H1 (cell line): Measurements from ENCODE around the gene TAGLN2. TPM values are rescaled to one million over a fixed set of nuclear protein-coding genes. Genes with fewer than 3 reads are reported as not detected.

Experiments used
- CTCF ChIA-PET: fragments of 300-600 bp; sonication (Branson Sonifier 250); formaldehyde crosslinking; loops from one replicate; lab custom pipeline; 2021; ENCODE audit not compliant: partially characterized antibody; lab: Charles Lee
- POLR2A ChIA-PET: fragments of 300-600 bp; sonication (Branson Sonifier 250); formaldehyde crosslinking; loops from one replicate; lab custom pipeline; 2021; ENCODE audit warnings: inconsistent platforms; ENCODE audit not compliant: partially characterized antibody; lab: Charles Lee
- DNase-seq, 2 experiments: peaks; one replicate each; pipeline versions ENCODE4 v3.0.0 to v3.0.0-alpha.2; 2010 to 2022; ENCODE audit warnings: low spot score in 2 of 2, low read depth in 1 of 2, mixed read lengths in 1 of 2
- FAIRE-seq: peaks from 2 replicates; lab custom pipeline; 2011; peaks lifted over from hg19 to GRCh38; lab: Jason Lieb, UNC
- H2AFZ ChIP-seq: 2 replicates; pipeline ENCODE4 v1.8.1; 2012; ENCODE audit warnings: low read length, inconsistent platforms
- H2AK5ac ChIP-seq: 2 replicates; pipeline ENCODE4 v1.6.1; 2013; ENCODE audit warnings: low read depth, low read length
- H2BK120ac ChIP-seq: replicated peaks from 2 replicates; pipeline ENCODE3; 2013; ENCODE audit warnings: low read depth, low read length, inconsistent platforms
- H2BK12ac ChIP-seq: 2 replicates; pipeline ENCODE4 v1.6.1; 2013; ENCODE audit warnings: low read depth, low read length
- H2BK15ac ChIP-seq: 2 replicates; pipeline ENCODE4 v1.6.1; 2013; ENCODE audit warnings: low read length
- H2BK20ac ChIP-seq: 2 replicates; pipeline ENCODE4 v1.6.1; 2013; ENCODE audit warnings: low read length
- H2BK5ac ChIP-seq: 2 replicates; pipeline ENCODE4 v1.6.1; 2013; ENCODE audit warnings: low read depth, low read length
- H3K14ac ChIP-seq: 2 replicates; pipeline ENCODE4 v1.6.1; 2013; ENCODE audit warnings: inconsistent platforms; ENCODE audit not compliant: insufficient read length
- H3K18ac ChIP-seq: 2 replicates; pipeline ENCODE4 v1.6.1; 2013; ENCODE audit warnings: low read length; ENCODE audit errors: extremely low read depth
- H3K23ac ChIP-seq: 2 replicates; pipeline ENCODE4 v1.6.1; 2013; ENCODE audit warnings: inconsistent platforms; ENCODE audit not compliant: insufficient read length
- H3K23me2 ChIP-seq: 2 replicates; pipeline ENCODE4 v1.6.1; 2013; ENCODE audit warnings: low read depth, low read length
- H3K27ac ChIP-seq: 2 replicates; pipeline ENCODE4 v1.6.1; 2011; ENCODE audit warnings: low read depth, low read length, inconsistent platforms
- H3K27me3 ChIP-seq, 4 experiments: replicated peaks in 1 of 4; 1 replicate in 1 of 4; 2 replicates in 3 of 4; pipeline versions ENCODE4 v1.6.1 to v1.8.1; 2011 to 2013; ENCODE audit warnings: low read length in 3 of 4, mild to moderate bottlenecking in 3 of 4, inconsistent platforms in 2 of 4, mixed read lengths in 2 of 4, moderate library complexity in 1 of 4; ENCODE audit not compliant: control insufficient read depth in 3 of 4, insufficient read depth in 3 of 4; ENCODE audit errors: extremely low read depth in 1 of 4
- H3K36me3 ChIP-seq, 4 experiments: 2 replicates each; pipeline versions ENCODE4 v1.6.1 to v1.8.1; 2011 to 2013; ENCODE audit warnings: mild to moderate bottlenecking in 4 of 4, low read length in 3 of 4, moderate library complexity in 2 of 4, control low read depth in 1 of 4, inconsistent platforms in 1 of 4; ENCODE audit not compliant: insufficient read depth in 4 of 4, control insufficient read depth in 2 of 4
- H3K4ac ChIP-seq: replicated peaks from 2 replicates; pipeline ENCODE3; 2013; ENCODE audit warnings: low read length, low read depth, mixed read lengths, inconsistent platforms; ENCODE audit not compliant: insufficient read length
- H3K4me1 ChIP-seq, 4 experiments: replicated peaks in 1 of 4; 1 replicate in 1 of 4; 2 replicates in 3 of 4; pipeline versions ENCODE4 v1.6.1 to v1.8.1; 2011 to 2013; ENCODE audit warnings: low read length in 3 of 4, inconsistent platforms in 2 of 4, mixed read lengths in 1 of 4; ENCODE audit not compliant: insufficient read depth in 4 of 4, control insufficient read depth in 3 of 4
- H3K4me2 ChIP-seq, 2 experiments: 2 replicates each; pipeline versions ENCODE4 v1.6.1 to v1.8.1; 2011 to 2013; ENCODE audit warnings: low read depth in 2 of 2, low read length in 2 of 2, control low read depth in 1 of 2, inconsistent platforms in 1 of 2, mild to moderate bottlenecking in 1 of 2; ENCODE audit not compliant: insufficient read depth in 1 of 2
- H3K4me3 ChIP-seq, 4 experiments: fragments of 200-600, 300-600 bp in 1 of 4; sonication (generic), shearing (Covaris generic), sonication (Bioruptor Twin) in 1 of 4; 2 replicates each; pipeline versions ENCODE4 v1.5.1 to v1.8.1; 2011 to 2016; ENCODE audit warnings: low read length in 4 of 4, low read depth in 3 of 4, control low read depth in 2 of 4, inconsistent platforms in 2 of 4, mild to moderate bottlenecking in 2 of 4, mixed read lengths in 1 of 4, moderate library complexity in 1 of 4; ENCODE audit not compliant: insufficient read depth in 2 of 4; ENCODE audit errors: extremely low read depth in 1 of 4
- H3K56ac ChIP-seq: replicated peaks from 2 replicates; pipeline ENCODE3; 2013; ENCODE audit warnings: low read depth, mild to moderate bottlenecking, mixed read lengths, low read length, inconsistent platforms; ENCODE audit not compliant: insufficient read length
- H3K79me1 ChIP-seq: 2 replicates; pipeline ENCODE4 v1.6.1; 2013; ENCODE audit warnings: low read depth, low read length, control low read depth
- H3K79me2 ChIP-seq, 2 experiments: 2 replicates each; pipeline versions ENCODE4 v1.6.1 to v1.8.1; 2012 to 2013; ENCODE audit warnings: low read length in 2 of 2, mild to moderate bottlenecking in 2 of 2, inconsistent platforms in 1 of 2; ENCODE audit not compliant: insufficient read depth in 2 of 2, control insufficient read depth in 1 of 2
- H3K9ac ChIP-seq, 4 experiments: replicated peaks in 1 of 4; 1 replicate in 1 of 4; 2 replicates in 3 of 4; pipeline versions ENCODE4 v1.6.1 to v1.8.1; 2011 to 2013; ENCODE audit warnings: low read depth in 3 of 4, low read length in 3 of 4, control low read depth in 2 of 4, mild to moderate bottlenecking in 2 of 4, moderate library complexity in 2 of 4, inconsistent platforms in 1 of 4; ENCODE audit errors: extremely low read depth in 1 of 4
- H3K9me3 ChIP-seq, 2 experiments: 2 replicates each; pipeline versions ENCODE4 v1.6.1 to v1.8.1; 2012 to 2013; ENCODE audit warnings: mild to moderate bottlenecking in 2 of 2, moderate library complexity in 2 of 2, control low read depth in 1 of 2, inconsistent platforms in 1 of 2, low read depth in 1 of 2, low read length in 1 of 2, mixed read lengths in 1 of 2; ENCODE audit not compliant: insufficient read depth in 2 of 2
- H4K20me1 ChIP-seq, 2 experiments: replicated peaks in 1 of 2; 2 replicates each; pipeline versions ENCODE3 to v1.8.1; 2011 to 2013; ENCODE audit warnings: inconsistent platforms in 2 of 2, low read length in 2 of 2, mild to moderate bottlenecking in 1 of 2; ENCODE audit not compliant: insufficient read depth in 2 of 2, control insufficient read depth in 1 of 2
- H4K5ac ChIP-seq: 2 replicates; pipeline ENCODE4 v1.6.1; 2013; ENCODE audit warnings: low read length, low read depth, mixed read lengths, inconsistent platforms; ENCODE audit not compliant: insufficient read length
- H4K8ac ChIP-seq: 2 replicates; pipeline ENCODE4 v1.8.0; 2013; ENCODE audit warnings: mild to moderate bottlenecking, moderate library complexity, low read length, inconsistent platforms; ENCODE audit not compliant: insufficient read depth; ENCODE audit errors: extremely low read depth
- H4K91ac ChIP-seq: replicated peaks from 2 replicates; pipeline ENCODE3; 2013; ENCODE audit warnings: low read length, mixed read lengths, inconsistent platforms; ENCODE audit not compliant: insufficient read length
- KDM4A ChIP-seq: IDR thresholded peaks from one replicate; pipeline ENCODE4 v1.7.1; 2012; ENCODE audit warnings: low read depth, mild to moderate bottlenecking, moderate library complexity, low read length, inconsistent platforms; ENCODE audit not compliant: severe bottlenecking
- RXRA ChIP-seq: IDR thresholded peaks from 2 replicates; pipeline ENCODE4 v1.6.1; 2011; ENCODE audit warnings: low read depth, mild to moderate bottlenecking, low read length, moderate library complexity; ENCODE audit not compliant: insufficient read depth
- WGBS, 2 experiments: shearing (Covaris generic) in 1 of 2; methylation state at CpG; one replicate each; pipeline versions ENCODE4 v1.1.6 to v1.1.7; 2013 to 2015; ENCODE audit warnings: low lambda C conversion rate in 2 of 2, mixed read lengths in 2 of 2, inconsistent platforms in 1 of 2, low coverage in 1 of 2, missing lambda C conversion rate in 1 of 2; ENCODE audit not compliant: insufficient replicate concordance in 2 of 2, insufficient coverage in 1 of 2, insufficient read length in 1 of 2; ENCODE audit errors: extremely low coverage in 1 of 2, missing lambda C conversion rate in 1 of 2; 5-methylcytosine and 5-hydroxymethylcytosine counted together
- polyA plus RNA-seq, 7 experiments: library from polyadenylated mRNA; depleted of rRNA in 3 of 7; stranded (reverse) in 5 of 7; unstranded in 2 of 7; fragments of >200 nt in 5 of 7; fragments of 200-250 nt in 2 of 7; gene quantifications; 1 replicate in 5 of 7; 2 replicates in 1 of 7; 4 replicates in 1 of 7; pipeline versions ENCODE4 v1.2.1 to v1.2.3, GENCODE V29; 2011 to 2013; ENCODE audit warnings: missing spikeins in 2 of 7, mixed read lengths in 2 of 7
- total RNA-seq: library from RNA; stranded (reverse); fragmentation: NEBNext Ultra II Directional; extraction: Animal tissue kit (Norgen Biotek cat#: 25700); gene quantifications from 2 replicates; pipeline ENCODE4 v1.2.1, GENCODE V29; 2021

The TAGLN2 gene
- total and polyA plus RNA-seq, 2 of the 8 experiments (the other 6 are each of a cell fraction or from before 2014, with no cell fraction given) = 93.0 to 114 TPM

DNA sequence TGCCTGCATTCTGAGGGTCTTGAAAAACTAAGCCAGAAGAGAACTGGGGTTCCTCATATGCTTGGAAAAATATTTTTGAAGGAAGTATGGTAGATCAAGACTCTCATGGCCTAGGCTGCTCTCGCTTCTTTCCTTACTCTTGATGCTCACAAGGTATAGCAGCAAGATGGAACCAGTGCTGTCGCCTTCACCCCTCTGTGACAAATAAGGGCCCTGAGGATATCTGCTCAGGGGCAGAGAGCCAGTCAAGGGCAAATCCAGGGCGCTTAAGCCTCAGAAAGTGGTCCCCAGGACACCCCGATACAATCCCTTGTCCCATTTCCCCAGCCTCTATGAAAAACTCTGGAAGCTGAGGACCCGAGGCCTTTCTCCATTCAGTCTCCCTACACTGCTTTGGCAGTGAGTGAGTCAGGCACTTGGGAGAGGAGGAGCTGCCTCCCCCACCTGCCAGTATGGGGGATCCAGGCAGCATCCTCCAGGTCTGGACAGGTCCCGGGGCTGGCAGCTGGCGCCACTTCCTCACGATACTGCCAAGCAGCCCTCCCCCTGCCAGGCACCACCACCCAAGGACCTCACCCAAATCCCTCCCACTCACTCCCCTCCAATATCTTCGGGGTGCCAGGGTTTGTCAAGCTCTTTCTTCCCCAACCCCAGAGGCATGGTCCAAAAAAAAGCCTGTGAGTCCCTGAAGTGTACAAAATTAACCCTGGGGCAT, 18.8 kb upstream of the TAGLN2 start:
- CTCF ChIA-PET = interaction anchor here (0.6 to 35.5 kb wide), 5 partner anchors 7 to 61 kb away, joined by 3 to 696 read pairs (median 5); no protein-coding TSS in a partner anchor
- Histone ChIP-seq H3K23me2 (peaks cover 10% of the 10 kb centered on the region; the same call in 1 of the 2 replicates), H2BK20ac (no peak overlapping the region), H3K9ac (no peak overlapping the region), H3K79me2 (peaks cover 3 to 12% of the 10 kb centered on the region in 2 experiments; a peak in 2 of 4 replicates), H2BK12ac (0 out of 2 replicates have a peak overlapping the region, but pooled peaks have one; percentile 39), H3K14ac (no peak overlapping the region), H3K9me3 (no peaks in the 10 kb centered on the region), H3K4me3 (peak overlapping the region in 3 of 4 experiments; percentile 49 to 82 (median 67); a peak in 5 of 8 replicates), H2AK5ac (peak overlapping the region; percentile 85; the same call in 1 of the 2 replicates), H4K8ac (peak overlapping the region; percentile 73; the same call in 1 of the 2 replicates), H3K36me3 (peaks cover 0 to 12% (median 0%) of the 10 kb centered on the region in 4 experiments; a peak in 5 of 8 replicates), H3K18ac (peak overlapping the region; percentile 60), H4K5ac (no peak overlapping the region), H2BK15ac (no peak overlapping the region), H3K27me3 (no peaks in the 10 kb centered on the region), H3K79me1 (peaks cover 2% of the 10 kb centered on the region; the same call in 1 of the 2 replicates), H2BK120ac (no peak overlapping the region), H3K27ac (no peak overlapping the region), H3K23ac (no peak overlapping the region), H2AFZ (no peak overlapping the region), H3K4me2 (peak overlapping the region; percentile 72 to 77), H3K4ac (no peak overlapping the region), H4K20me1 (no peaks in the 10 kb centered on the region), H3K56ac (no peak overlapping the region), H2BK5ac (no peak overlapping the region), H4K91ac (no peak overlapping the region), H3K4me1 (peaks cover 7 to 24% (median 15%) of the 10 kb centered on the region in 4 experiments)
- DNase-seq = no peak
- TF ChIP-seq KDM4A (peak; percentile 5), RXRA (no peak)
- POLR2A ChIA-PET = interaction anchor here (0.6 to 2.8 kb wide), 13 partner anchors 8 to 134 kb away, joined by 3 to 19 read pairs (median 4); partner anchors contain the start of genes CFAP45 and PIGM
- 85% methylated on average over 9 of the region's 9 CpGs; no CpG with 5 or more reads in 1 of the 2 experiments for WGBS, 2 experiments
- FAIRE-seq = no peak
